DMS153 treated with DMSO at 0.1 percent for 48 hours (cell line): ENCODE results near the gene TACC3.

Source experiments
- DNase-seq: peaks from one replicate; lab custom pipeline; 2025; ENCODE audit not compliant: unreplicated experiment; lab: John Stamatoyannopoulos, UW

Gene TACC3

GRCh38 chr4:1744552-1744951 lies 23.2 kb downstream of the TACC3 start:
- DNase-seq, result no peak

GRCh38 chr4:1745165-1745564 lies 23.8 kb downstream of the TACC3 start:
- DNase-seq, result no peak

- DNase-seq, result no peak
Observed at GRCh38 chr4:1745697-1746096, 24.4 kb downstream of the TACC3 start.

GRCh38 chr4:1746265-1746691 lies 25.0 kb downstream of the TACC3 start:
- no peak for DNase-seq

GRCh38 chr4:1746919-1747602 lies 25.7 kb downstream of the TACC3 start:
- DNase-seq, result no peak

GRCh38 chr4:1747603-1747967 lies 26.3 kb downstream of the TACC3 start:
- no peak for DNase-seq

GRCh38 chr4:1748465-1748995 lies 27.2 kb downstream of the TACC3 start:
- DNase-seq, result peak; percentile 22

- no peak for DNase-seq
Observed at GRCh38 chr4:1749370-1749769, 28.0 kb downstream of the TACC3 start.

GRCh38 chr4:1749826-1750225 lies 28.5 kb downstream of the TACC3 start:
- DNase-seq, result no peak

- DNase-seq, result no peak
Observed at GRCh38 chr4:1750381-1751154, 29.2 kb downstream of the TACC3 start.

- no peak for DNase-seq
Observed at GRCh38 chr4:1751155-1751918, 30.0 kb downstream of the TACC3 start.

GRCh38 chr4:1751919-1752283 lies 30.6 kb downstream of the TACC3 start:
- DNase-seq, result no peak

GRCh38 chr4:1752284-1753041 lies 31.1 kb downstream of the TACC3 start:
- no peak for DNase-seq

GRCh38 chr4:1753294-1753696 lies 32.0 kb downstream of the TACC3 start:
- DNase-seq, result no peak

GRCh38 chr4:1753697-1754311 lies 32.5 kb downstream of the TACC3 start:
- DNase-seq, result no peak

- no peak for DNase-seq
Observed at GRCh38 chr4:1754336-1754735, 33.0 kb downstream of the TACC3 start.

GRCh38 chr4:1755297-1755696 lies 34.0 kb downstream of the TACC3 start:
- no peak for DNase-seq

GRCh38 chr4:1756079-1756478 lies 34.8 kb downstream of the TACC3 start:
- DNase-seq, result no peak

GRCh38 chr4:1756893-1757779 lies 35.8 kb downstream of the TACC3 start:
- DNase-seq, result no peak

- no peak for DNase-seq
Observed at GRCh38 chr4:1757836-1758235, 36.5 kb downstream of the TACC3 start.
